NCI-H146 treated with DMSO at 0.1 percent for 48 hours (cell line): Measurements from ENCODE around the gene DOCK10.

ENCODE experiments used
- DNase-seq: peaks from one replicate; lab custom pipeline; 2025; ENCODE audit not compliant: unreplicated experiment; lab: John Stamatoyannopoulos, UW

Gene DOCK10

GRCh38 chr2:224846686-224847085 lies 195.6 kb downstream of the DOCK10 start:
- DNase-seq: no peak

GRCh38 chr2:224846161-224846560 lies 196.1 kb downstream of the DOCK10 start:
- no peak for DNase-seq

- DNase-seq: no peak
Measured at GRCh38 chr2:224843141-224843540, 199.1 kb downstream of the DOCK10 start.

GRCh38 chr2:224841910-224842309 lies 200.4 kb downstream of the DOCK10 start:
- no peak for DNase-seq

GRCh38 chr2:224838335-224838734 lies 203.9 kb downstream of the DOCK10 start:
- DNase-seq: no peak

DNA sequence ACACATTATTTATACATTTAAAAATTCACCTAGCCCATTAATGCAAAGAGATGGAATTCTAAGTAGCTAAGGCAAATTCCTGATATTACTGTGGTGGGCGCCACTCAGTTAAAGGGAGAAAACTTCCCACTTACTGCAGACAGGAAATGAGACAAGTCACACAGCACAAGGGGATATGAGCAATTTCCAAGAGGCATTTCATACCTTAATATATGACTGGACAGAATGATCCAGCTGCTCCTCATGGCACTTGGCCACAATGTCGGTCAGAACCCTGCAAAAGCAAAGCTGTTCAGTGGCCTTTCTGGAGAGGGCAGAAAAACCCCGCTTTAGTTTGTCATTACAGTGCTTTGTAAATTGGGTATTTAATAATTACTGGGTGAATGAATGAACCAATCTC lies 204.7 kb downstream of the DOCK10 start:
- no peak for DNase-seq

- DNase-seq: no peak
Measured at GRCh38 chr2:224837066-224837465, 205.2 kb downstream of the DOCK10 start.

GRCh38 chr2:224836263-224836662 lies 206.0 kb downstream of the DOCK10 start:
- no peak for DNase-seq

DNA sequence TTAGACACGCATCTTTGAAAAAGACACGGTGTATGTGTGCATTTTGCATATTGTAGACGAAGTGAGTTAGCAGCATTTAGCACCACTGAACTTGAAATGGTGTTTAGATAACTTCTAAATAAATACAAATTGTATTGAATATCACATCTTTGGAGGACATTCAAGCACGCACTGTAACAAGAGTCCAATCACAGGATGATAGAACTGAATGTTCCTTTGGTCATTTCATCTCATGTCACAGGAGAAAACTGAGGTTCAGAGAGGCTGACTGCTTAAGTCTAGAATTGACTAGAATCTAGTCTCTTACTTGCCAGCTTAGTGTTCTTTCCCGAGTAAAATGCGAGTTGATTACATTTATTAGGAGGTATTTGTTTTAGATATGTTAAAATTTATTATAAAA lies 206.9 kb downstream of the DOCK10 start:
- DNase-seq: no peak

DNA sequence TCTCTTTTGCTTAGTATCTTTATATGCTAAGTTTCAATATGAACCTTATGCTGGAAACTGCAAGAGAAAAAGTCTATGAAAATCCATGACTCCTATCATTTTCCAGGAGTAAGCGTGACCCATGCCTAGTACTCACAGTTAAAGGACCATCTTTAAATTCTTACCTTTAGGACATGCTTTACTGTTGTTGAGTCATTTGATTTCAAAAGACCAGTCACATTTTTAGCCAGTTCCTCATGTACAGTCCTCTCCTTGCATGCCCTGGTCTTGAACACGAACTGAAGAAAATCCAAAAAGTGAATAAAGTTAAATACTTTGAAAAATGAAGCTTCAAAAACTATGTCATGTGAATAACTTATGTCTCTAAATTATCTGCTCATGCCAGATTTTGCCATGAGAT lies 208.3 kb downstream of the DOCK10 start:
- no peak for DNase-seq

DNA sequence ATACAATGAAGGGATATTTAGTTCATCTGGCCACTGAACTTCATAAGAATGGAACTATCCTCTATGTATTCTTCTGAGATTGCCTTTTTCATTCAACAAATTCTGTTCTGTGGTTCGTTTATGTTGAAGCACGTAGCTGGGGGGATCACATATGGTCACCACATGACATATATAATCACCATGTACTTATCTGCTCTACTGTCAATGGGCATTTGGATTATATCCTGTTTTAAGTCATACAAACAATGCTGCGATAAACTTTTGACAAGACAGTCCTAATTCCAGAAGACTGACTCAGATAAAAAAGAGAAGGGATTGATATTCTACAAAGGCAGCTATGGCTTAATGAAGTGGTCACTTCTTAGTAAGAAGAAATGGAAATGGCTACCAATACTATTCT lies 210.1 kb downstream of the DOCK10 start:
- DNase-seq: no peak

GRCh38 chr2:224831530-224831929 lies 210.7 kb downstream of the DOCK10 start:
- no peak for DNase-seq

DNA sequence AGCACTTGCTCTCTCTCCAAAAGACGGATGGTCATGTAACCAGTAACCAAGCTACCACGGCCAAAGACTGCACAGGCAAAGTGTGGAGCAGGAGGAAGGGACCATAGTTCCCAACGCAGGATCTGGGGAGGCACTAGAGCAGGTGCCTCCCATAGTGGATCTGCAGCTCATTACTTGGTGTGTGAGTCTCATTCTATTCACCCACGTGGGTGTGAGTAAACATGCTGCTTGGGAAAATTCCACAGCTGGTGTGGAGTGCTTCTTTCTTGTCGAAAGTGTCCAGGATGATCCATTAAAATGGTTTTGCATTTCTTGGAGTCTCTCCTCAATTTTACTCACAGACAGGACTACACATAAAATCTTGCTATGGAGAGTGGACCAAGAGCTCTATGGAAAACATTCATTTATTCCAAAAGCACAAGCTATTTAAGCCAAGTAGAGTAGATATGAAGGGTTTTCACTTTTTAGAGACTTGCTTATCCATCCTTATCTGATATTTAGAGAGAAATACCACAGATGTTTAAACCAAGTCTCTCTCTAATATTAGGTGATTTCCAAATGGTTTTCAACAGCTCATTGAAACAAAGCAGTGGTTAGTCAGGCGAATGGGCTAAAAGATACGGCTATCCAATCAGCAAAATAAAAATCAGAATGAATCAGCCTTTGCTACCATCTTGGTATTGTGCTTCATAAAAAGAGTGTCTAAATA lies 221.8 kb downstream of the DOCK10 start:
- no peak for DNase-seq

GRCh38 chr2:224819075-224819474 lies 223.2 kb downstream of the DOCK10 start:
- no peak for DNase-seq

GRCh38 chr2:224817676-224818075 lies 224.6 kb downstream of the DOCK10 start:
- DNase-seq: no peak

GRCh38 chr2:224816816-224817215 lies 225.5 kb downstream of the DOCK10 start:
- DNase-seq: no peak

DNA sequence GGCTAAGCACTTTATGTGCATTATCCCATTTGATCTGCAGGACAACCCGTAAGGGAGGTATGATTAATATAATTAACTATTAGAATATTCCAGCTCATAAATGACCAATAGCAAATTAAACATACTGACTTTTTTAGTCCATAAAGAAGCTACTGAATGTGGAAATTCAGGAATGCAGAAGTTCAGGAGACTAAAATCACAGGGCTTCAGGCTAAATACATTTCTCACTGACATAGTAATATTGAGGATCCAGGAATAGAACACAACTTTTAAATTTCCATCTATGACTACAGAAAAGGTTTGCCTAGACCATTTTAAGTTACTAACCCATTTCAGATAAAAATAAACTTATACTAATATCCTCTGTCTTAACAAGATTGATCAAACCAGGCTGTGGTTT lies 228.7 kb downstream of the DOCK10 start:
- DNase-seq: no peak

DNA sequence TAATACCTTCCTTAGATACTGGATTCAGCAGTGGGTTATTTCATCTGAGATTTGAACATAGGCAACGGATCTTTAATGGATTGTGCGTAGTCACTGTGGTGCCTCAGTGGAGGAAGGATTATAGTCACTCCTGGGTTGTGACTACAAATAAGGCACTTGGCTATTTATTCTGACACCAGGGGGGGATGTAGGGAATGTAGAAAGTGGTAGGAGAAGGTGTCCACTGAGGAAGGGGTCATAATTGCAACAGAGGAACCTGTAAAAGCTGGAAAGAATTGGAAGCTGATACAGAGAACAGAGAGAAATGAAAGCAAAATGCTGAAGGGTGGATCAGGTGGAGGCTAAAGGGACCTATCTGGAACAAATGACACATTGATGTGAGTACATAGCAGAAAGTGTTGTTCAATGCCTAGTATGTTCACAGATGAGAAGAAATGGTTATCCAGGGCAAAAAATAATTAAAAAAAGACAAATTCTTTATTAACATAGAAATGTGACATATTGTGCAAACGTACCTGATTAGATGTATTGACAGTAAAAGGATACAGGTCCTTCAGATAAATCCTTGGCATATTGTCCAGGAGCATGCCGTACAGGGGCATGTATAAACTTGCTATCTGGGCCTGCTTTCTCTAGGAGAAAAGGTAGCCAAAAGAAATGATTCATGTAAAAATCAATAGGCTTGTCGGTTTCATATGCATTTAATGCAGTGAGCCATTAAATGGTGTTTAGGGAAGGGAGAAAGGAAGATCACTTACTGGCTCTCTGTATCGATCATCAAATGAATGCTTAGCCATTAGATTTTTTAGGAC lies 234.9 kb downstream of the DOCK10 start:
- DNase-seq: peak; percentile 7

DNA sequence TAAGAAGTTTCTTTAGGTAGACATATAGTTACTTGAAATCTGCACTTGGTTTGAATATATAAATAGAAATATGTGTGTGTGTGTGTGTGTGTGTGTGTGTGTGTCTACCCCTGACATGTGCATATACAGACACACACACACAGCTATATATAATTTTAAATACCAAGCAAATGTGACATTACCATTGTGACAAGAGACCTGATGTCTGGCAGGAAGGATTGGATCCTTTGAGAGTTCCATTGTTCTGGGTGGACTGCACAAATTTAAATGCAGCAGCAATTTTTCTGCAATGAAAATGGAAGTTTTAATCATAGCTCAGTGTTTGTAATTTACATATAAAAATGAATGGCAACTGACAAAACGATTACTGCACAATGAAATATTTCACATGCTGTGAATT lies 238.3 kb downstream of the DOCK10 start:
- no peak for DNase-seq

- no peak for DNase-seq
Measured at GRCh38 chr2:224802407-224802806, 239.9 kb downstream of the DOCK10 start.

DNA sequence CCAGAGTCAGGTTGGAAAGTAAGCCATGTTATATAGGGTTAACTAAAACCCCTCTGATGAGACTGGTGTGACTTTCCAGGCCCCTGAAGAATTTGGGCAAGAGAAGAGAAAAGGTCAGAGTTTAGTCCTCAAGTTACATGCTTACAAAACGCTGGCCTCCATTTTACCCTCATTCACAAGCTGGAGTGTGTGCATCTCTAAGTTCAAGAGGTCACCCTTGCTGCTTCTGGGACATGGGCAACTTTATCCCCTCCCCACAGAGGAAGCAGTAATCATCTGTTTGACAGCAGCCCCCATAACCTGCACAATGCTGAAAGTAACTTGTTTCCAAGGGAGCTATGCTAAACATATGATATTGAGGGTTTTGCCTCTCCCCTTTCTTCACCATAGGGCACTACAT lies 240.9 kb downstream of the DOCK10 start:
- DNase-seq: no peak

GRCh38 chr2:224799691-224800090 lies 242.6 kb downstream of the DOCK10 start:
- no peak for DNase-seq

DNA sequence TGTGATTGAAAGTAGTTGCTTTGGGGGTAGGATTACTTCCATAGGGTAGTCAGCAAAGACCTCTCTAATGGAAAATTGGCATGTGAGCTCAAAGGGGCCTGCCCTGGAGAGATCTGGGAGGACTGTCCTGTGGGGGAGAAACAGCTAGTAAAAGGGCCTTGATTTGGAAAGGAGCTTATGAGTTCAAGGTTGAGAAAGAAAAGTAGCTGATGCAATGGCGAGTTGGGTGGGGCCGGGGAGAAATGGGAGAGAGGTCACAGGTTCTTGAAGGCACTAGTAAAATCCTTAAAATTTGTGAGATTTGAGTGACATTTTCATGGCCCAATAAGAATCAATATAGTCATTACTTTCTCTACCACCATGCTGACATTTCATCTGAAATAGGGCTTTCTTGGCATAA lies 244.1 kb downstream of the DOCK10 start:
- DNase-seq: no peak
